ENCODE results near the gene FAM168A.

GRCh38 chr11:73420136-73420535 is 177.8 kb downstream of the FAM168A start:
- TF ChIP-seq, protein P1, sequence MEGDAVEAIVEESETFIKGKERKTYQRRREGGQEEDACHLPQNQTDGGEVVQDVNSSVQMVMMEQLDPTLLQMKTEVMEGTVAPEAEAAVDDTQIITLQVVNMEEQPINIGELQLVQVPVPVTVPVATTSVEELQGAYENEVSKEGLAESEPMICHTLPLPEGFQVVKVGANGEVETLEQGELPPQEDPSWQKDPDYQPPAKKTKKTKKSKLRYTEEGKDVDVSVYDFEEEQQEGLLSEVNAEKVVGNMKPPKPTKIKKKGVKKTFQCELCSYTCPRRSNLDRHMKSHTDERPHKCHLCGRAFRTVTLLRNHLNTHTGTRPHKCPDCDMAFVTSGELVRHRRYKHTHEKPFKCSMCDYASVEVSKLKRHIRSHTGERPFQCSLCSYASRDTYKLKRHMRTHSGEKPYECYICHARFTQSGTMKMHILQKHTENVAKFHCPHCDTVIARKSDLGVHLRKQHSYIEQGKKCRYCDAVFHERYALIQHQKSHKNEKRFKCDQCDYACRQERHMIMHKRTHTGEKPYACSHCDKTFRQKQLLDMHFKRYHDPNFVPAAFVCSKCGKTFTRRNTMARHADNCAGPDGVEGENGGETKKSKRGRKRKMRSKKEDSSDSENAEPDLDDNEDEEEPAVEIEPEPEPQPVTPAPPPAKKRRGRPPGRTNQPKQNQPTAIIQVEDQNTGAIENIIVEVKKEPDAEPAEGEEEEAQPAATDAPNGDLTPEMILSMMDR (IDR thresholded peaks at IDR 0.05; ENCODE audit: insufficient read depth, low read length, poor library complexity, severe bottlenecking): no peak
- TF ChIP-seq EZH2phosphoT487 (conservative IDR thresholded peaks at IDR 0.05; ENCODE audit: low read length): no peak
